ENCODE results near the gene CERS1. TPM values are rescaled to one million over a fixed set of nuclear protein-coding genes. Genes with fewer than 3 reads are reported as not detected.

CERS1 gene
- total and polyA plus RNA-seq, 4 donors = 0.28 TPM; not detected in 3

- H3K4me3 ChIP-seq (ENCODE audit: low read depth in 1 of 3, low read length in 3 of 3) = no peak overlapping the region
- H3K27me3 ChIP-seq (ENCODE audit: control insufficient read depth in 4 of 4, insufficient read depth in 4 of 4, low read length in 3 of 4) = no peaks in the 10 kb centered on the region
- H3K4me1 ChIP-seq (ENCODE audit: control insufficient read depth in 4 of 4, insufficient read depth in 4 of 4, low read length in 3 of 4) = peaks cover 0 to 13% (median 6%) of the 10 kb centered on the region in 4 donors
- no peak overlapping the region for H3K9ac ChIP-seq (ENCODE audit: low read depth in 1 of 2, low read length in 2 of 2)
- TF ChIP-seq RAD21 (IDR thresholded peaks at IDR 0.05) (peak in 1 of 2 donors; percentile 46), JUND (IDR thresholded peaks at IDR 0.05) (no peak)
- no peaks in the 10 kb centered on the region for H3K9me3 ChIP-seq (ENCODE audit: control insufficient read depth in 4 of 4, low read length in 3 of 4)
- peaks cover 35 to 99% (median 73%) of the 10 kb centered on the region in 4 donors for H3K36me3 ChIP-seq (ENCODE audit: control insufficient read depth in 4 of 4, insufficient read depth in 3 of 4, low read depth in 1 of 4, low read length in 3 of 4)
- WGBS = 91% methylated on average over 22 of the region's 22 CpGs
- H3K27ac ChIP-seq (ENCODE audit: low read depth in 1 of 2, low read length in 2 of 2) = no peak overlapping the region
- no peak for DNase-seq (ENCODE audit: low spot score)
These were observed 39.4 kb downstream of the CERS1 start for GRCh38 chr19:18856385-18857126.

- peak in 1 of 2 donors; percentile 66 for TF ChIP-seq RXRA (IDR thresholded peaks at IDR 0.05)
- TF ChIP-seq FOXA2 (IDR thresholded peaks at IDR 0.05) = no peak
- H3K27me3 ChIP-seq (ENCODE audit: control insufficient read depth in 4 of 4, insufficient read depth in 4 of 4, low read length in 3 of 4) = no peaks in the 10 kb centered on the region
- no peak for DNase-seq (ENCODE audit: low spot score)
- no peak overlapping the region for H3K27ac ChIP-seq (ENCODE audit: low read depth in 1 of 2, low read length in 2 of 2)
- no peak overlapping the region for H3K4me3 ChIP-seq (ENCODE audit: low read depth in 1 of 3, low read length in 3 of 3)
- WGBS = 68% methylated on average over 27 of the region's 27 CpGs
- H3K4me1 ChIP-seq (ENCODE audit: control insufficient read depth in 4 of 4, insufficient read depth in 4 of 4, low read length in 3 of 4) = peaks cover 0 to 13% (median 6%) of the 10 kb centered on the region in 4 donors
- H3K9me3 ChIP-seq (ENCODE audit: control insufficient read depth in 4 of 4, low read length in 3 of 4) = no peaks in the 10 kb centered on the region
- no peak overlapping the region for H3K9ac ChIP-seq (ENCODE audit: low read depth in 1 of 2, low read length in 2 of 2)
- peaks cover 37 to 99% (median 71%) of the 10 kb centered on the region in 4 donors for H3K36me3 ChIP-seq (ENCODE audit: control insufficient read depth in 4 of 4, insufficient read depth in 3 of 4, low read depth in 1 of 4, low read length in 3 of 4)
These were observed 40.1 kb downstream of the CERS1 start for GRCh38 chr19:18855647-18856384.

DNA sequence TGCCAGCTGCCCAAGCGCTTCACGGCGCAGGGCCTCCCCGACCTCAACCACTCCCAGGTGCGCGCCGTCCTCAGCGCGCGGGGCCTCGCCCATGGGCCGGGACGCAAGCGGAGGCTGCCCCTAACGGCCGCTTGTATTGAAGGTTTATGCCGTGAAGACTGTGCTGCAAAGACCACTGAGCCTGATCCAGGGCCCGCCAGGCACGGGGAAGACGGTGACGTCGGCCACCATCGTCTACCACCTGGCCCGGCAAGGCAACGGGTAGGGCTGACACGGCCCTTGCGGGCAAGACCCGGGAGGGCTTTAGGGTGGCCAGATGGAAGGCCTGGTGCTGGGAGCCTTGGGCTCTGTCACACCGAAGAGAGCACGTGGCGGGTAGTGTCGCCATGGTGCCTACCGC is 41.0 kb downstream of the CERS1 start:
- Histone ChIP-seq H3K4me1 (ENCODE audit: control insufficient read depth in 4 of 4, insufficient read depth in 4 of 4, low read length in 3 of 4) (peaks cover 0 to 12% (median 6%) of the 10 kb centered on the region in 4 donors), H3K4me3 (ENCODE audit: low read depth in 1 of 3, low read length in 3 of 3) (no peak overlapping the region), H3K27ac (ENCODE audit: low read depth in 1 of 2, low read length in 2 of 2) (no peak overlapping the region), H3K27me3 (ENCODE audit: control insufficient read depth in 4 of 4, insufficient read depth in 4 of 4, low read length in 3 of 4) (no peaks in the 10 kb centered on the region), H3K9ac (ENCODE audit: low read depth in 1 of 2, low read length in 2 of 2) (no peak overlapping the region), H3K36me3 (ENCODE audit: control insufficient read depth in 4 of 4, insufficient read depth in 3 of 4, low read depth in 1 of 4, low read length in 3 of 4) (peaks cover 38 to 97% (median 70%) of the 10 kb centered on the region in 4 donors), H3K9me3 (ENCODE audit: control insufficient read depth in 4 of 4, low read length in 3 of 4) (no peaks in the 10 kb centered on the region)
- no peak for DNase-seq (ENCODE audit: low spot score)
- TF ChIP-seq, protein P1, sequence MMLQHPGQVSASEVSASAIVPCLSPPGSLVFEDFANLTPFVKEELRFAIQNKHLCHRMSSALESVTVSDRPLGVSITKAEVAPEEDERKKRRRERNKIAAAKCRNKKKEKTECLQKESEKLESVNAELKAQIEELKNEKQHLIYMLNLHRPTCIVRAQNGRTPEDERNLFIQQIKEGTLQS (IDR thresholded peaks at IDR 0.05) = no peak
- TF ChIP-seq RAD21 (IDR thresholded peaks at IDR 0.05) = no peak
- TF ChIP-seq NR2F2 (IDR thresholded peaks at IDR 0.05) = no peak
- TF ChIP-seq, protein P2, sequence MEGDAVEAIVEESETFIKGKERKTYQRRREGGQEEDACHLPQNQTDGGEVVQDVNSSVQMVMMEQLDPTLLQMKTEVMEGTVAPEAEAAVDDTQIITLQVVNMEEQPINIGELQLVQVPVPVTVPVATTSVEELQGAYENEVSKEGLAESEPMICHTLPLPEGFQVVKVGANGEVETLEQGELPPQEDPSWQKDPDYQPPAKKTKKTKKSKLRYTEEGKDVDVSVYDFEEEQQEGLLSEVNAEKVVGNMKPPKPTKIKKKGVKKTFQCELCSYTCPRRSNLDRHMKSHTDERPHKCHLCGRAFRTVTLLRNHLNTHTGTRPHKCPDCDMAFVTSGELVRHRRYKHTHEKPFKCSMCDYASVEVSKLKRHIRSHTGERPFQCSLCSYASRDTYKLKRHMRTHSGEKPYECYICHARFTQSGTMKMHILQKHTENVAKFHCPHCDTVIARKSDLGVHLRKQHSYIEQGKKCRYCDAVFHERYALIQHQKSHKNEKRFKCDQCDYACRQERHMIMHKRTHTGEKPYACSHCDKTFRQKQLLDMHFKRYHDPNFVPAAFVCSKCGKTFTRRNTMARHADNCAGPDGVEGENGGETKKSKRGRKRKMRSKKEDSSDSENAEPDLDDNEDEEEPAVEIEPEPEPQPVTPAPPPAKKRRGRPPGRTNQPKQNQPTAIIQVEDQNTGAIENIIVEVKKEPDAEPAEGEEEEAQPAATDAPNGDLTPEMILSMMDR (IDR thresholded peaks at IDR 0.05; ENCODE audit: low read depth, low read length, missing input control) = no peak
- TF ChIP-seq YY1 (IDR thresholded peaks at IDR 0.05) = no peak
- TF ChIP-seq, protein P3, sequence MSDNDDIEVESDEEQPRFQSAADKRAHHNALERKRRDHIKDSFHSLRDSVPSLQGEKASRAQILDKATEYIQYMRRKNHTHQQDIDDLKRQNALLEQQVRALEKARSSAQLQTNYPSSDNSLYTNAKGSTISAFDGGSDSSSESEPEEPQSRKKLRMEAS (IDR thresholded peaks at IDR 0.05) = no peak
- 98% methylated on average over 33 of the region's 33 CpGs for WGBS
